ENCODE measurements around the gene MAEA. TPM values are rescaled to one million over a fixed set of nuclear protein-coding genes. Genes with fewer than 3 reads are reported as not detected.
"Not testable (repeated sequence)": the region's sequence is repeated elsewhere in the genome, so short reads cannot be mapped to it uniquely, and the experiment has no call there.

The MAEA gene
- total RNA-seq, 1 experiment from 2014 or later = 124 TPM

GRCh38 chr4:1277667-1278665 lies 11.7 kb upstream of the MAEA start:
- peak; percentile 35 for DNase-seq (ENCODE audit: low read depth)

GRCh38 chr4:1279253-1279652 lies 10.4 kb upstream of the MAEA start:
- DNase-seq (ENCODE audit: low read depth) = no peak

GRCh38 chr4:1283711-1284110 lies 6.0 kb upstream of the MAEA start:
- no peak for DNase-seq (ENCODE audit: low read depth)

- no peak for DNase-seq (ENCODE audit: low read depth)
These were observed 4.4 kb upstream of the MAEA start for GRCh38 chr4:1285151-1285789.

- DNase-seq (ENCODE audit: low read depth) = peak; percentile 46
These were observed 3.7 kb upstream of the MAEA start for GRCh38 chr4:1285790-1286553.

- DNase-seq (ENCODE audit: low read depth) = no peak
These were observed 905 bp upstream of the MAEA start for GRCh38 chr4:1288786-1289185.

GRCh38 chr4:1290165-1290977 lies 680 bp downstream of the MAEA start:
- DNase-seq (ENCODE audit: low read depth) = no peak

- DNase-seq (ENCODE audit: low read depth) = no peak
These were observed 1.4 kb downstream of the MAEA start for GRCh38 chr4:1291091-1291490.

GRCh38 chr4:1291996-1292702 lies 2.5 kb downstream of the MAEA start:
- DNase-seq (ENCODE audit: low read depth) = no peak

GRCh38 chr4:1292703-1293011 lies 3.0 kb downstream of the MAEA start:
- DNase-seq (ENCODE audit: low read depth) = not testable (repeated sequence)

GRCh38 chr4:1293531-1293941 lies 3.8 kb downstream of the MAEA start:
- DNase-seq (ENCODE audit: low read depth) = no peak

- no peak for DNase-seq (ENCODE audit: low read depth)
These were observed 4.3 kb downstream of the MAEA start for GRCh38 chr4:1293991-1294390.

- no peak for DNase-seq (ENCODE audit: low read depth)
These were observed 4.7 kb downstream of the MAEA start for GRCh38 chr4:1294424-1294823.

- DNase-seq (ENCODE audit: low read depth) = no peak
These were observed 5.2 kb downstream of the MAEA start for GRCh38 chr4:1294891-1295290.

- DNase-seq (ENCODE audit: low read depth) = no peak
These were observed 5.8 kb downstream of the MAEA start for GRCh38 chr4:1295405-1296055.

- DNase-seq (ENCODE audit: low read depth) = no peak
These were observed 6.8 kb downstream of the MAEA start for GRCh38 chr4:1296324-1297022.

- no peak for DNase-seq (ENCODE audit: low read depth)
These were observed 7.3 kb downstream of the MAEA start for GRCh38 chr4:1297023-1297395.

GRCh38 chr4:1297456-1298325 lies 8.0 kb downstream of the MAEA start:
- no peak for DNase-seq (ENCODE audit: low read depth)
